ENCODE data around the gene TNNI3K. TPM values are rescaled to one million over a fixed set of nuclear protein-coding genes. Genes with fewer than 3 reads are reported as not detected.

The TNNI3K gene
- total RNA-seq, 1 experiment from 2014 or later: not detected

DNA sequence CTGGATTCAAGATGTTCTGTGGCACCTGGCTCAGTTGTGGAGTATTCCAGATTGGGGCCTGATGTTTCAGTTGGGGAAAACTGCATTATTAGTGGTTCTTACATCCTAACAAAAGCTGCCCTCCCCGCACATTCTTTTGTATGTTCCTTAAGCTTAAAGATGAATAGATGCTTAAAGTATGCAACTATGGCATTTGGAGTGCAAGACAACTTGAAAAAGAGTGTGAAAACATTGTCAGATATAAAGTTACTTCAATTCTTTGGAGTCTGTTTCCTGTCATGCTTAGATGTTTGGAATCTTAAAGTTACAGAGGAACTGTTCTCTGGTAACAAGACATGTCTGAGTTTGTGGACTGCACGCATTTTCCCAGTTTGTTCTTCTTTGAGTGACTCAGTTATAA is 29.9 kb upstream of the TNNI3K start:
- Histone ChIP-seq H2BK20ac (ENCODE audit: low read depth, low read length, poor library complexity, severe bottlenecking) (no peak overlapping the region), H3K4me1 (ENCODE audit: insufficient read depth, low read length) (no peaks in the 10 kb centered on the region), H2BK15ac (ENCODE audit: low read depth, low read length) (no peak overlapping the region), H4K91ac (ENCODE audit: insufficient read length, low read depth, low read length) (no peak overlapping the region), H2AFZ (ENCODE audit: low read length) (no peak overlapping the region), H3K23ac (ENCODE audit: insufficient read length, low read depth, low read length) (no peak overlapping the region), H2BK120ac (ENCODE audit: low read depth, low read length, poor library complexity, severe bottlenecking) (no peak overlapping the region), H3K14ac (ENCODE audit: insufficient read depth, low read length) (no peak overlapping the region), H3K23me2 (ENCODE audit: insufficient read length, low read depth, low read length, poor library complexity, severe bottlenecking) (no peaks in the 10 kb centered on the region), H3T11ph (ENCODE audit: low read length) (no peak overlapping the region), H3K4ac (ENCODE audit: low read depth, low read length) (no peak overlapping the region), H3K9ac (ENCODE audit: extremely low read depth, insufficient read length, low read length) (no peak overlapping the region), H4K20me1 (ENCODE audit: control insufficient read depth, insufficient read depth, insufficient read length) (no peaks in the 10 kb centered on the region), H2BK5ac (ENCODE audit: insufficient read length, low read length) (no peak overlapping the region), H3K27me3 (ENCODE audit: insufficient read depth, low read length) (no peaks in the 10 kb centered on the region), H2AK5ac (ENCODE audit: insufficient read length, low read length) (no peak overlapping the region), H3K27ac (ENCODE audit: insufficient read length, low read depth, low read length) (no peak overlapping the region), H3K4me2 (ENCODE audit: insufficient read depth, insufficient read length, low read length) (no peak overlapping the region), H3K9me3 (ENCODE audit: control insufficient read depth, low read depth, low read length) (no peaks in the 10 kb centered on the region), H3K79me1 (ENCODE audit: insufficient read depth, low read depth, low read length, poor library complexity, severe bottlenecking) (no peaks in the 10 kb centered on the region), H3K18ac (ENCODE audit: insufficient read length, low read depth, low read length) (no peak overlapping the region), H3K79me2 (ENCODE audit: insufficient read depth, low read length) (no peaks in the 10 kb centered on the region), H3K56ac (ENCODE audit: insufficient read length, low read depth, low read length) (no peak overlapping the region), H4K8ac (replicated peaks; ENCODE audit: insufficient read length, low read depth, low read length) (no peak overlapping the region), H2BK12ac (ENCODE audit: insufficient read length, low read depth, low read length) (no peak overlapping the region), H4K5ac (ENCODE audit: insufficient read length, low read depth, low read length) (no peak overlapping the region)
- DNase-seq: no peak
- H3K27ac Mint-ChIP-seq: no peak overlapping the region
- no peaks in the 10 kb centered on the region for H3K4me1 Mint-ChIP-seq
- H3K4me3 Mint-ChIP-seq: no peak overlapping the region
- TF ChIP-seq, protein P1, sequence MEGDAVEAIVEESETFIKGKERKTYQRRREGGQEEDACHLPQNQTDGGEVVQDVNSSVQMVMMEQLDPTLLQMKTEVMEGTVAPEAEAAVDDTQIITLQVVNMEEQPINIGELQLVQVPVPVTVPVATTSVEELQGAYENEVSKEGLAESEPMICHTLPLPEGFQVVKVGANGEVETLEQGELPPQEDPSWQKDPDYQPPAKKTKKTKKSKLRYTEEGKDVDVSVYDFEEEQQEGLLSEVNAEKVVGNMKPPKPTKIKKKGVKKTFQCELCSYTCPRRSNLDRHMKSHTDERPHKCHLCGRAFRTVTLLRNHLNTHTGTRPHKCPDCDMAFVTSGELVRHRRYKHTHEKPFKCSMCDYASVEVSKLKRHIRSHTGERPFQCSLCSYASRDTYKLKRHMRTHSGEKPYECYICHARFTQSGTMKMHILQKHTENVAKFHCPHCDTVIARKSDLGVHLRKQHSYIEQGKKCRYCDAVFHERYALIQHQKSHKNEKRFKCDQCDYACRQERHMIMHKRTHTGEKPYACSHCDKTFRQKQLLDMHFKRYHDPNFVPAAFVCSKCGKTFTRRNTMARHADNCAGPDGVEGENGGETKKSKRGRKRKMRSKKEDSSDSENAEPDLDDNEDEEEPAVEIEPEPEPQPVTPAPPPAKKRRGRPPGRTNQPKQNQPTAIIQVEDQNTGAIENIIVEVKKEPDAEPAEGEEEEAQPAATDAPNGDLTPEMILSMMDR (conservative IDR thresholded peaks at IDR 0.05): no peak
- H3K27me3 Mint-ChIP-seq (ENCODE audit: low read depth): no peaks in the 10 kb centered on the region
- WGBS (ENCODE audit: extremely low coverage, insufficient read length, low lambda C conversion rate): no CpG with 5 or more reads among the region's 2 CpGs
- H3K36me3 Mint-ChIP-seq (ENCODE audit: insufficient read depth in 1 of 3, low read depth in 3 of 3): no peaks in the 10 kb centered on the region
- no peaks in the 10 kb centered on the region for H3K9me3 Mint-ChIP-seq
